SU-DHL-6 (cell line): ENCODE data around the gene GPR152.

Source experiments
- CTCF ChIP-seq: fragments of 200-600 bp; sonication (generic); IDR thresholded peaks from one replicate; pipeline ENCODE4 v1.5.1; 2017; ENCODE audit warnings: antibody characterized with exemption, mild to moderate bottlenecking, low read length, moderate library complexity; ENCODE audit not compliant: insufficient read depth, poor library complexity, severe bottlenecking
- EZH2phosphoT487 ChIP-seq: fragments of 200-600 bp; sonication (generic), shearing (Covaris generic); conservative IDR thresholded peaks from 2 replicates; pipeline ENCODE4 v1.6.1; 2018; ENCODE audit warnings: mild to moderate bottlenecking, antibody characterized with exemption, low read length, moderate library complexity, mixed read lengths

GRCh38 chr11:67433536-67434394, 18.8 kb downstream of the GPR152 start:
- TF ChIP-seq CTCF: no peak
- no peak for TF ChIP-seq EZH2phosphoT487
